Neuronal stem cell (in vitro differentiated cells): ENCODE data around the gene CCL24.
"Not testable (repeated sequence)": the region's sequence is repeated elsewhere in the genome, so short reads cannot be mapped to it uniquely, and the experiment has no call there.

Experiments
- DNase-seq: peaks from one replicate; pipeline ENCODE4 v3.0.0-alpha.2; 2013; ENCODE audit warnings: low spot score
- H2AFZ ChIP-seq: one replicate; pipeline ENCODE4 v1.6.1; 2013; ENCODE audit warnings: mild to moderate bottlenecking, low read length, inconsistent platforms
- H2AK5ac ChIP-seq: 2 replicates; pipeline ENCODE4 v1.6.1; 2013; ENCODE audit warnings: low read depth, mild to moderate bottlenecking, inconsistent platforms, low read length, moderate library complexity, mixed read lengths
- H2BK120ac ChIP-seq: 2 replicates; pipeline ENCODE4 v1.6.1; 2013; ENCODE audit warnings: low read depth, mild to moderate bottlenecking, inconsistent platforms, low read length, moderate library complexity, mixed read lengths
- H2BK12ac ChIP-seq: one replicate; pipeline ENCODE4 v1.6.1; 2013; ENCODE audit warnings: low read length, inconsistent platforms
- H2BK15ac ChIP-seq: 2 replicates; pipeline ENCODE4 v1.6.1; 2013; ENCODE audit warnings: mild to moderate bottlenecking, low read length, inconsistent platforms, mixed read lengths
- H2BK5ac ChIP-seq: one replicate; pipeline ENCODE4 v1.6.1; 2013; ENCODE audit warnings: inconsistent platforms, mild to moderate bottlenecking, low read length, moderate library complexity
- H3K14ac ChIP-seq: one replicate; pipeline ENCODE4 v1.6.1; 2013; ENCODE audit warnings: low read length, inconsistent platforms
- H3K18ac ChIP-seq: 2 replicates; pipeline ENCODE4 v1.6.1; 2013; ENCODE audit warnings: low read length, inconsistent platforms
- H3K23ac ChIP-seq: 2 replicates; pipeline ENCODE4 v1.6.1; 2013; ENCODE audit warnings: low read depth, mild to moderate bottlenecking, mixed read lengths, low read length, inconsistent platforms; ENCODE audit not compliant: poor library complexity
- H3K27ac ChIP-seq: replicated peaks from 3 replicates; pipeline ENCODE4 v1.5.1; 2013; ENCODE audit warnings: low read length, inconsistent platforms
- H3K27me3 ChIP-seq, 3 experiments: 2 replicates each; pipeline ENCODE4 v1.6.1; 2013; ENCODE audit warnings: low read length in 3 of 3, mild to moderate bottlenecking in 2 of 3, inconsistent platforms in 1 of 3, low read depth in 1 of 3, mixed read lengths in 1 of 3, moderate library complexity in 1 of 3; ENCODE audit not compliant: control insufficient read depth in 3 of 3, insufficient read depth in 3 of 3
- H3K36me3 ChIP-seq, 2 donors: replicated peaks in 1 of 2; 2 replicates each; pipeline ENCODE4 v1.6.1; 2013; ENCODE audit warnings: low read length in 2 of 2; ENCODE audit not compliant: control insufficient read depth in 2 of 2, insufficient read depth in 2 of 2
- H3K4ac ChIP-seq: 2 replicates; pipeline ENCODE4 v1.6.1; 2013; ENCODE audit warnings: inconsistent platforms, mild to moderate bottlenecking, low read length, moderate library complexity
- H3K4me1 ChIP-seq, 2 donors: 1 replicate in 1 of 2; 2 replicates in 1 of 2; pipeline ENCODE4 v1.6.1; 2013; ENCODE audit warnings: low read length in 2 of 2, low read depth in 1 of 2; ENCODE audit not compliant: control insufficient read depth in 2 of 2, insufficient read depth in 1 of 2
- H3K4me2 ChIP-seq: one replicate; pipeline ENCODE4 v1.6.1; 2013; ENCODE audit warnings: mild to moderate bottlenecking, low read length, inconsistent platforms; ENCODE audit not compliant: insufficient read depth, poor library complexity, severe bottlenecking
- H3K4me3 ChIP-seq, 2 donors: 2 replicates each; pipeline ENCODE4 v1.5.1; 2013; ENCODE audit warnings: low read length in 2 of 2, mild to moderate bottlenecking in 2 of 2, inconsistent platforms in 1 of 2, moderate library complexity in 1 of 2
- H3K79me1 ChIP-seq: one replicate; pipeline ENCODE4 v1.6.1; 2013; ENCODE audit warnings: low read depth, mild to moderate bottlenecking, inconsistent platforms, low read length, moderate library complexity
- H3K9ac ChIP-seq: one replicate; pipeline ENCODE4 v1.6.1; 2013; ENCODE audit warnings: mild to moderate bottlenecking, low read depth, low read length, inconsistent platforms; ENCODE audit not compliant: poor library complexity
- H3K9me3 ChIP-seq, 2 donors: replicated peaks in 1 of 2; 2 replicates each; pipeline versions ENCODE3 to v1.6.1; 2013; ENCODE audit warnings: low read length in 2 of 2, mild to moderate bottlenecking in 2 of 2, inconsistent platforms in 1 of 2, low read depth in 1 of 2, mixed read lengths in 1 of 2, moderate library complexity in 1 of 2; ENCODE audit not compliant: control insufficient read depth in 2 of 2, insufficient read depth in 1 of 2
- H4K8ac ChIP-seq: one replicate; pipeline ENCODE4 v1.6.1; 2013; ENCODE audit warnings: low read depth, mild to moderate bottlenecking, inconsistent platforms, low read length, moderate library complexity
- H4K91ac ChIP-seq: one replicate; pipeline ENCODE4 v1.6.1; 2013; ENCODE audit warnings: low read length, low read depth, mild to moderate bottlenecking, inconsistent platforms; ENCODE audit not compliant: poor library complexity
- whole genome bisulfite sequencing, 2 donors: extraction: QIAGEN DNeasy Blood & Tissue Kit; methylation state at CpG; one replicate each; pipeline ENCODE4 v1.1.7; 2013; ENCODE audit warnings: missing lambda C conversion rate in 2 of 2, mixed read lengths in 1 of 2; ENCODE audit not compliant: insufficient read length in 2 of 2, insufficient replicate concordance in 1 of 2; ENCODE audit errors: extremely low coverage in 2 of 2; 5-methylcytosine and 5-hydroxymethylcytosine counted together

Gene CCL24

DNA sequence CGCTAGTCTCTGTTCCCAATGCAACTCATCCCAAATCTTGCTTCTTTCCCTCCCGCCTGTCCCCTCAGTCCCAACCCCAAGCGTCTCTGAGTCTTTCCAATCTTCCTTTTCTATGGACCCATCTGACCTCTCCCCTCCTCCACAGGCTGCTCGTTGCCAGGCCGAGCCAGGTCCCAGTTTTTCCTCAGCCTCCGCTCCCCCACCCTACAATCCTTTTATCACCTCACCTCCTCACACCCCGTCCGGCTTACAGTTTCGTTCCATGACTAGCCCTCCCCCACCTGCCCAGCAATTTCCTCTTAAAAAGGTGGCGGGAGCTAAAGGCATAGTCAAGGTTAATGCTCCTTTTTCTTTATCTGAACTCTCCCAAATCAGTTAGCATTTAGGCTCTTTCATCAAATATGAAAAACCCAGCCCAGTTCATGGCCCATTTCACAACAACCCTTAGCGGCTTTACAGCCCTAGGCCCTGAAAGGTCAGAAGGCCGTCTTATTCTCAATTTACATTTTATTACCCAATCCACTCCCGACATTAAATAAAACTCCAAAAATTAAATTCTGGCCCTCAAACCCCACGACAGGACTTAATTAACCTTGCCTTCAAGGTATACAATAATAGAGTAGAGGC lies 32.8 kb downstream of the CCL24 start:
- H3K14ac ChIP-seq, H3K4ac ChIP-seq, H3K79me1 ChIP-seq, H3K27me3 ChIP-seq, H2BK5ac ChIP-seq, H3K23ac ChIP-seq, H3K4me2 ChIP-seq, H4K8ac ChIP-seq, H2BK12ac ChIP-seq, H4K91ac ChIP-seq, H2AFZ ChIP-seq, H3K4me1 ChIP-seq, H3K36me3 ChIP-seq, H3K4me3 ChIP-seq, H3K9me3 ChIP-seq, H3K9ac ChIP-seq, H3K18ac ChIP-seq, DNase-seq, H2BK15ac ChIP-seq, H2BK120ac ChIP-seq, H2AK5ac ChIP-seq, H3K27ac ChIP-seq: not testable (repeated sequence)
- no CpG with 5 or more reads among the region's 14 CpGs for whole genome bisulfite sequencing, 2 donors

DNA sequence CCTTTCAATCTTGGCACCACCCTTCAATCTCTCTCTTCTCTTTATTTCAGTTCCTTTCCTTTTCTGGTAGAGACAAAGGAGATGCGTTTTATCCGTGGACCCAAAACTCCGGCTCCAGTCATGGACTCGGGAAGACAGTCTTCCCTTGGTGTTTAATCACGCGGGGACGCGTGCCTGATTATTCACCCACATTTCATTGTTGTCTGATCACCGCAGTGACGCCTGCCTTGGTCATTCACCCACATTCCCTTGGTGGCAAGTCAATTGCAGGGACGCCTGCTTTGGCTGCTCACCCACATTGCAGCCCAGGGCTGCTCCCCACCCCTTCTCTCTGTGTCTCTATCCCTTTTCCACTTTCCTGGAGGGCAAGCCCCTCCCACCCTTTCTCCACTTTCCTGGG lies 34.1 kb downstream of the CCL24 start:
- not testable (repeated sequence) for H3K4ac ChIP-seq, H4K91ac ChIP-seq, H2BK120ac ChIP-seq, H2BK12ac ChIP-seq, H3K4me2 ChIP-seq, H2BK5ac ChIP-seq, H3K9ac ChIP-seq, H3K18ac ChIP-seq, DNase-seq, H3K23ac ChIP-seq, H3K79me1 ChIP-seq, H3K4me3 ChIP-seq, H4K8ac ChIP-seq, H3K36me3 ChIP-seq, H3K27ac ChIP-seq, H2AFZ ChIP-seq, H3K9me3 ChIP-seq, H2AK5ac ChIP-seq, H3K4me1 ChIP-seq, H3K27me3 ChIP-seq, H2BK15ac ChIP-seq, H3K14ac ChIP-seq
- WGBS, 2 donors = no CpG with 5 or more reads among the region's 11 CpGs

GRCh38 chr7:75779035-75779434 lies 34.6 kb downstream of the CCL24 start:
- H3K14ac ChIP-seq, DNase-seq, H2AK5ac ChIP-seq, H2BK5ac ChIP-seq, H2BK12ac ChIP-seq, H3K23ac ChIP-seq, H2BK120ac ChIP-seq, H3K4me1 ChIP-seq, H3K79me1 ChIP-seq, H4K91ac ChIP-seq, H3K4ac ChIP-seq, H2AFZ ChIP-seq, H2BK15ac ChIP-seq, H3K9ac ChIP-seq, H3K18ac ChIP-seq, H3K36me3 ChIP-seq, H3K4me2 ChIP-seq, H4K8ac ChIP-seq, H3K9me3 ChIP-seq, H3K4me3 ChIP-seq, H3K27ac ChIP-seq, H3K27me3 ChIP-seq: not testable (repeated sequence)
- no CpG with 5 or more reads among the region's 11 CpGs for WGBS, 2 donors

GRCh38 chr7:75776295-75776971 lies 37.2 kb downstream of the CCL24 start:
- Histone ChIP-seq H3K27ac (no peak overlapping the region), H3K18ac (no peak overlapping the region), H2AK5ac (no peak overlapping the region), H2AFZ (no peak overlapping the region), H3K4me1 (no peaks in the 10 kb centered on the region), H4K91ac (no peak overlapping the region), H3K79me1 (no peaks in the 10 kb centered on the region), H3K36me3 (no peaks in the 10 kb centered on the region), H3K23ac (no peak overlapping the region), H2BK15ac (no peak overlapping the region), H3K4ac (no peak overlapping the region), H3K9ac (no peak overlapping the region), H3K4me2 (no peak overlapping the region), H2BK120ac (no peak overlapping the region), H2BK5ac (no peak overlapping the region), H2BK12ac (no peak overlapping the region), H4K8ac (no peak overlapping the region), H3K27me3 (no peaks in the 10 kb centered on the region), H3K14ac (no peak overlapping the region), H3K4me3 (no peak overlapping the region), H3K9me3 (no peaks in the 10 kb centered on the region)
- DNase-seq = no peak
- no CpG with 5 or more reads among the region's 12 CpGs for WGBS, 2 donors
